HepG2 (cell line): ENCODE measurements around the gene MMP25. TPM values are rescaled to one million over a fixed set of nuclear protein-coding genes. Genes with fewer than 3 reads are reported as not detected.

Experiments used
- ATAC-seq: fragments of 200-7000 bp; cut with Tn5 transposase; 3 replicates; pipeline ENCODE4 v1.9.1; 2020; ENCODE audit warnings: mild to moderate bottlenecking, moderate library complexity
- BruUV-seq: library from RNA; stranded (reverse); fragments of 400-500 nt; replicated peaks from 2 replicates; lab custom pipeline; 2021; lab: Mats Ljungman, UMichigan
- CTCF ChIA-PET: fragments of 300-600 bp; formaldehyde crosslinking; extraction: SDS; loops from one replicate; lab custom pipeline; 2021; ENCODE audit warnings: low total read pairs, inconsistent platforms, low intra/inter-chr PET ratio; lab: Yijun Ruan, JAX
- POLR2A ChIA-PET: fragments of 350-600 bp; sonication (Branson Sonifier 250); formaldehyde crosslinking; loops from one replicate; lab custom pipeline; 2020; ENCODE audit warnings: antibody characterized with exemption, inconsistent platforms; lab: Yijun Ruan, JAX
- DNase-seq: peaks from one replicate; pipeline ENCODE4 v3.0.0-alpha.2; 2015; ENCODE audit warnings: low spot score
- FAIRE-seq: peaks from 3 replicates; lab custom pipeline; 2011; peaks lifted over from hg19 to GRCh38; lab: Jason Lieb, UNC
- H2AFZ ChIP-seq: one replicate; pipeline ENCODE4 v1.6.1; 2011; ENCODE audit warnings: low read length, inconsistent platforms
- H3K27ac ChIP-seq: fragments of 300-600 bp; 3 replicates; pipeline ENCODE4 v1.8.0; 2011; ENCODE audit warnings: mixed run types, mild to moderate bottlenecking, mixed read lengths, low read length, inconsistent platforms; ENCODE audit not compliant: insufficient read depth; ENCODE audit errors: extremely low read length
- H3K27me3 ChIP-seq, 2 experiments: fragments of 200-600 bp in 1 of 2; 2 replicates in 1 of 2; 3 replicates in 1 of 2; pipeline versions ENCODE4 v1.6.0 to v1.8.0; 2011; ENCODE audit warnings: low read length in 2 of 2, mild to moderate bottlenecking in 2 of 2, moderate library complexity in 2 of 2, inconsistent platforms in 1 of 2; ENCODE audit not compliant: insufficient read depth in 2 of 2, control insufficient read depth in 1 of 2
- H3K36me3 ChIP-seq, 2 experiments: fragments of 200-600 bp in 1 of 2; replicated peaks in 1 of 2; 2 replicates in 1 of 2; 3 replicates in 1 of 2; pipeline versions ENCODE4 v1.5.1 to v1.8.0; 2011; ENCODE audit warnings: low read length in 2 of 2, inconsistent platforms in 1 of 2; ENCODE audit not compliant: insufficient read depth in 2 of 2, control insufficient read depth in 1 of 2
- H3K4me1 ChIP-seq: 2 replicates; pipeline ENCODE4 v1.5.1; 2012; ENCODE audit warnings: low read length, inconsistent platforms; ENCODE audit not compliant: insufficient read depth
- H3K4me2 ChIP-seq: 2 replicates; pipeline ENCODE4 v1.6.0; 2011; ENCODE audit warnings: low read depth, low read length, inconsistent platforms
- H3K4me3 ChIP-seq, 3 experiments: fragments of 200-600 bp in 1 of 3; sonication (generic), shearing (Covaris generic) in 1 of 3; replicated peaks in 1 of 3; 2 replicates each; pipeline ENCODE4 v1.5.1; 2011 to 2016; ENCODE audit warnings: low read length in 3 of 3, inconsistent platforms in 2 of 3, low read depth in 2 of 3, mild to moderate bottlenecking in 2 of 3, control low read depth in 1 of 3, mixed read lengths in 1 of 3; ENCODE audit not compliant: insufficient read depth in 1 of 3
- H3K79me2 ChIP-seq: one replicate; pipeline ENCODE4 v1.6.1; 2011; ENCODE audit warnings: low read length, inconsistent platforms; ENCODE audit not compliant: insufficient read depth
- H3K9ac ChIP-seq: 2 replicates; pipeline ENCODE4 v1.6.0; 2011; ENCODE audit warnings: mild to moderate bottlenecking, low read depth, low read length, inconsistent platforms; ENCODE audit not compliant: insufficient read depth
- H3K9me3 ChIP-seq: 2 replicates; pipeline ENCODE4 v1.5.1; 2012; ENCODE audit warnings: mild to moderate bottlenecking, low read length
- H4K20me1 ChIP-seq: 2 replicates; pipeline ENCODE4 v1.6.0; 2011; ENCODE audit warnings: inconsistent platforms, mild to moderate bottlenecking, low read length, moderate library complexity; ENCODE audit not compliant: insufficient read depth
- ETV6 ChIP-seq: sonication (generic); formaldehyde crosslinking; conservative IDR thresholded peaks from 2 replicates; pipeline ENCODE4 v1.4.0; 2020; ENCODE audit warnings: missing genetic modification reagents
- GATAD2A ChIP-seq: IDR thresholded peaks from 2 replicates; pipeline ENCODE4 v1.6.1; 2016
- HDAC1 ChIP-seq: sonication (generic); formaldehyde crosslinking; IDR thresholded peaks from 2 replicates; pipeline ENCODE4 v1.5.1; 2020; ENCODE audit warnings: mild to moderate bottlenecking, missing genetic modification reagents
- KDM4B ChIP-seq: sonication (generic); formaldehyde crosslinking; IDR thresholded peaks from 2 replicates; pipeline ENCODE4 v1.4.0; 2020; ENCODE audit warnings: missing genetic modification reagents
- KDM5A ChIP-seq: fragments of 200-600 bp; sonication (generic); IDR thresholded peaks from 2 replicates; pipeline ENCODE4 v1.7.0; 2018; ENCODE audit warnings: antibody characterized with exemption, mild to moderate bottlenecking, low read length, borderline replicate concordance
- REL ChIP-seq: sonication (generic); formaldehyde crosslinking; conservative IDR thresholded peaks from 2 replicates; pipeline ENCODE4 v1.8.0; 2022; ENCODE audit warnings: mild to moderate bottlenecking, missing genetic modification reagents, moderate library complexity
- REPIN1 ChIP-seq: sonication (generic); formaldehyde crosslinking; IDR thresholded peaks from 2 replicates; pipeline ENCODE4 v1.8.0; 2022; ENCODE audit warnings: missing genetic modification reagents, low read depth, mild to moderate bottlenecking, borderline replicate concordance
- SMAD3 ChIP-seq: sonication (generic); formaldehyde crosslinking; IDR thresholded peaks from 2 replicates; pipeline ENCODE4 v1.4.0; 2020; ENCODE audit warnings: missing genetic modification reagents
- ZBTB7B ChIP-seq: sonication (generic); formaldehyde crosslinking; IDR thresholded peaks from 2 replicates; pipeline ENCODE4 v1.4.0; 2020; ENCODE audit warnings: missing genetic modification reagents
- ZNF282 ChIP-seq: fragments of 450-650 bp; IDR thresholded peaks from 2 replicates; pipeline ENCODE4 v1.6.1; 2018; ENCODE audit not compliant: partially characterized antibody
- ZNF337 ChIP-seq: sonication (generic); formaldehyde crosslinking; IDR thresholded peaks from 2 replicates; pipeline ENCODE4 v1.5.1; 2020; ENCODE audit warnings: missing genetic modification reagents, low read depth, mild to moderate bottlenecking, borderline replicate concordance
- ZNF34 ChIP-seq: sonication (generic); formaldehyde crosslinking; IDR thresholded peaks from 2 replicates; pipeline ENCODE4 v1.4.0; 2020; ENCODE audit warnings: mild to moderate bottlenecking, missing genetic modification reagents, borderline replicate concordance
- ZNF383 ChIP-seq: sonication (generic); formaldehyde crosslinking; IDR thresholded peaks from 2 replicates; pipeline ENCODE4 v1.4.0; 2020; ENCODE audit warnings: missing genetic modification reagents, mild to moderate bottlenecking, borderline replicate concordance
- ZNF670 ChIP-seq: sonication (generic); formaldehyde crosslinking; IDR thresholded peaks from 2 replicates; pipeline ENCODE4 v1.8.0; 2022; ENCODE audit warnings: mild to moderate bottlenecking, missing genetic modification reagents, borderline replicate concordance
- ZNF703 ChIP-seq: sonication (generic); formaldehyde crosslinking; IDR thresholded peaks from 2 replicates; pipeline ENCODE4 v1.5.1; 2020; ENCODE audit warnings: missing genetic modification reagents, mild to moderate bottlenecking, moderate library complexity, borderline replicate concordance
- ZNF891 ChIP-seq: sonication (generic); formaldehyde crosslinking; IDR thresholded peaks from 2 replicates; pipeline ENCODE4 v1.5.0; 2020; ENCODE audit warnings: mild to moderate bottlenecking, missing genetic modification reagents
- WGBS: methylation state at CpG from one replicate; pipeline ENCODE4 v1.1.6; 2017; ENCODE audit warnings: low lambda C conversion rate; 5-methylcytosine and 5-hydroxymethylcytosine counted together
- in situ Hi-C: cut with HindIII; loops from 2 replicates; pipeline ENCODE4 v1.10.0; 2017; ENCODE audit warnings: low pct_unique_long_range_greater_than_20kb; ENCODE audit not compliant: extremely low pct_ligation_motif_present
- intact Hi-C: fragments of 100-400 bp; cut with micrococcal nuclease; formaldehyde crosslinking; loops from one replicate; pipeline ENCODE4 v1.10.0; 2022; ENCODE audit not compliant: unreplicated experiment
- polyA plus RNA-seq, 8 experiments: library from polyadenylated mRNA; depleted of rRNA in 3 of 8; stranded (reverse) in 7 of 8; unstranded in 1 of 8; fragments of >200 nt; fragmentation: Illumina TruSeq in 4 of 8; extraction: Trizol in 4 of 8; gene quantifications; 2 replicates each; pipeline versions ENCODE4 v1.2.1 to v1.2.3, GENCODE V29; 2011 to 2016; ENCODE audit warnings: low read depth in 4 of 8, missing spikeins in 1 of 8, mixed read lengths in 1 of 8; ENCODE audit not compliant: insufficient read depth in 1 of 8
- total RNA-seq, 5 experiments: library from RNA; depleted of rRNA; stranded (reverse); fragments of >200 nt; fragmentation: Illumina TruSeq; extraction: Trizol; gene quantifications; 2 replicates each; pipeline ENCODE4 v1.2.3, GENCODE V29; 2016; ENCODE audit warnings: low read depth in 1 of 5
- TF ChIP-seq, protein P1 (sequence below): sonication (generic); formaldehyde crosslinking; IDR thresholded peaks from 2 replicates; pipeline ENCODE4 v1.4.0; 2020; ENCODE audit warnings: missing genetic modification reagents, borderline replicate concordance
- TF ChIP-seq, protein P2 (sequence below): sonication (generic); formaldehyde crosslinking; IDR thresholded peaks from 2 replicates; pipeline ENCODE4 v1.4.0; 2020; ENCODE audit warnings: missing genetic modification reagents, borderline replicate concordance
- TF ChIP-seq, protein P3 (sequence below): sonication (generic); formaldehyde crosslinking; IDR thresholded peaks from 2 replicates; pipeline ENCODE4 v1.4.0; 2020; ENCODE audit warnings: low read depth, mild to moderate bottlenecking, missing genetic modification reagents

The MMP25 gene
- total and polyA plus RNA-seq, 2 of the 13 experiments (the other 11 are each of a cell fraction or from before 2014, with no cell fraction given) = 0.04 to 0.08 TPM

DNA sequence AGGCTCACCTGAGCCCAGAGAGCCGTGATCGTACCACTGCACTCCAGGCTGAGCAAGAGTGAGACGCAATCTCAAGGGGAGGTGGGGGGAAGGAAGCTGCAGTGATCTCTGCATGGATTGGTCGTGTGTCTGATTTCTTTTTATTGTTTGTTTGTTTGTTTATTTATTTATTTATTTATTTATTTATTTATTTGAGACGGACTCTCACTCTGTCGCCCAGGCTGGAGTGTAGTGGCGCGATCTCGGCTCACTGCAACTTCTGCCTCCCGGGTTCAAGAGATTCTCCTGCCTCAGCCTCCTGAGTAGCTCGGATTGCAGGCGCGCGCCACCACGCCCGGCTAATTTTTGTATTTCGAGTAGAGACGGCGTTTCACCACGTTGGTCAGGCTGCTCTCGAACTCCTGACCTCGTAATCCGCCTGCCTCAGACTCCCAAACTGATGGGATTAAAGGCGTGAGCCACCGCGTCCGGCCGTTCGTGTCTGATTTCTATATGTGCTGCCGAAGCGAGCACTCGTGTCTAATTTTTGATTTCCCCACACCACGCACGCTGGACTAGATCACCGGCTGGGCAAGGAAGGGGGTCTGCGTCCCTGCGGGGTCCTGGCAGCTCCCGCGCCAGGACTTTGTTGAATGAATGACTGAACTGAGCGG lies 26.6 kb upstream of the MMP25 start:
- TSS peak; percentile 61 for BruUV-seq
- CTCF ChIA-PET = interaction anchor here (0.8 kb wide), 1 partner anchor 14 kb away, joined by 3 read pairs; no protein-coding TSS in a partner anchor
- TF ChIP-seq, protein P1, sequence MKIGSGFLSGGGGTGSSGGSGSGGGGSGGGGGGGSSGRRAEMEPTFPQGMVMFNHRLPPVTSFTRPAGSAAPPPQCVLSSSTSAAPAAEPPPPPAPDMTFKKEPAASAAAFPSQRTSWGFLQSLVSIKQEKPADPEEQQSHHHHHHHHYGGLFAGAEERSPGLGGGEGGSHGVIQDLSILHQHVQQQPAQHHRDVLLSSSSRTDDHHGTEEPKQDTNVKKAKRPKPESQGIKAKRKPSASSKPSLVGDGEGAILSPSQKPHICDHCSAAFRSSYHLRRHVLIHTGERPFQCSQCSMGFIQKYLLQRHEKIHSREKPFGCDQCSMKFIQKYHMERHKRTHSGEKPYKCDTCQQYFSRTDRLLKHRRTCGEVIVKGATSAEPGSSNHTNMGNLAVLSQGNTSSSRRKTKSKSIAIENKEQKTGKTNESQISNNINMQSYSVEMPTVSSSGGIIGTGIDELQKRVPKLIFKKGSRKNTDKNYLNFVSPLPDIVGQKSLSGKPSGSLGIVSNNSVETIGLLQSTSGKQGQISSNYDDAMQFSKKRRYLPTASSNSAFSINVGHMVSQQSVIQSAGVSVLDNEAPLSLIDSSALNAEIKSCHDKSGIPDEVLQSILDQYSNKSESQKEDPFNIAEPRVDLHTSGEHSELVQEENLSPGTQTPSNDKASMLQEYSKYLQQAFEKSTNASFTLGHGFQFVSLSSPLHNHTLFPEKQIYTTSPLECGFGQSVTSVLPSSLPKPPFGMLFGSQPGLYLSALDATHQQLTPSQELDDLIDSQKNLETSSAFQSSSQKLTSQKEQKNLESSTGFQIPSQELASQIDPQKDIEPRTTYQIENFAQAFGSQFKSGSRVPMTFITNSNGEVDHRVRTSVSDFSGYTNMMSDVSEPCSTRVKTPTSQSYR (CRISPR knock-in tag) = no peak
- TF ChIP-seq, protein P2, sequence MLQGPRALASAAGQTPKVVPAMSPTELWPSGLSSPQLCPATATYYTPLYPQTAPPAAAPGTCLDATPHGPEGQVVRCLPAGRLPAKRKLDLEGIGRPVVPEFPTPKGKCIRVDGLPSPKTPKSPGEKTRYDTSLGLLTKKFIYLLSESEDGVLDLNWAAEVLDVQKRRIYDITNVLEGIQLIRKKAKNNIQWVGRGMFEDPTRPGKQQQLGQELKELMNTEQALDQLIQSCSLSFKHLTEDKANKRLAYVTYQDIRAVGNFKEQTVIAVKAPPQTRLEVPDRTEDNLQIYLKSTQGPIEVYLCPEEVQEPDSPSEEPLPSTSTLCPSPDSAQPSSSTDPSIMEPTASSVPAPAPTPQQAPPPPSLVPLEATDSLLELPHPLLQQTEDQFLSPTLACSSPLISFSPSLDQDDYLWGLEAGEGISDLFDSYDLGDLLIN (CRISPR knock-in tag) = no peak
- TF ChIP-seq ZBTB7B (CRISPR knock-in tag) (peak; percentile 55; the same call in 1 of the 2 replicates), REPIN1 (CRISPR knock-in tag) (no peak), REL (CRISPR knock-in tag) (no peak), ZNF337 (no peak), ETV6 (CRISPR knock-in tag) (no peak), ZNF383 (CRISPR knock-in tag) (no peak), ZNF891 (no peak; the same call in 1 of the 2 replicates), ZNF282 (no peak), HDAC1 (peak; percentile 45), ZNF670 (CRISPR knock-in tag) (no peak), SMAD3 (CRISPR knock-in tag) (no peak), KDM5A (0 out of 2 replicates have a peak, but pooled peaks have one; percentile 17), GATAD2A (no peak), KDM4B (CRISPR knock-in tag) (no peak), ZNF703 (no peak), ZNF34 (CRISPR knock-in tag) (no peak)
- TF ChIP-seq, protein P3, sequence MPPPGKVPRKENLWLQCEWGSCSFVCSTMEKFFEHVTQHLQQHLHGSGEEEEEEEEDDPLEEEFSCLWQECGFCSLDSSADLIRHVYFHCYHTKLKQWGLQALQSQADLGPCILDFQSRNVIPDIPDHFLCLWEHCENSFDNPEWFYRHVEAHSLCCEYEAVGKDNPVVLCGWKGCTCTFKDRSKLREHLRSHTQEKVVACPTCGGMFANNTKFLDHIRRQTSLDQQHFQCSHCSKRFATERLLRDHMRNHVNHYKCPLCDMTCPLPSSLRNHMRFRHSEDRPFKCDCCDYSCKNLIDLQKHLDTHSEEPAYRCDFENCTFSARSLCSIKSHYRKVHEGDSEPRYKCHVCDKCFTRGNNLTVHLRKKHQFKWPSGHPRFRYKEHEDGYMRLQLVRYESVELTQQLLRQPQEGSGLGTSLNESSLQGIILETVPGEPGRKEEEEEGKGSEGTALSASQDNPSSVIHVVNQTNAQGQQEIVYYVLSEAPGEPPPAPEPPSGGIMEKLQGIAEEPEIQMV (CRISPR knock-in tag) = no peak

More for the DNA sequence above, 26.6 kb upstream of the MMP25 start:
- H3K4me3 ChIP-seq = peak overlapping the region; percentile 60 to 93 (median 76); a peak in 5 of 6 replicates
- 50% methylated on average over 31 of the region's 40 CpGs for WGBS
- peaks cover 5% of the 10 kb centered on the region for H3K79me2 ChIP-seq
- intact Hi-C loops (no loop called here), in situ Hi-C loops (no loop called here)
- no peaks in the 10 kb centered on the region for H3K9me3 ChIP-seq
- no peaks in the 10 kb centered on the region; a peak in 2 of 5 replicates for H3K27me3 ChIP-seq
- peaks cover 26% of the 10 kb centered on the region; the same call in 1 of the 2 replicates for H4K20me1 ChIP-seq
- H3K36me3 ChIP-seq = no peaks in the 10 kb centered on the region; a peak in 1 of 5 replicates
- no peak overlapping the region for H2AFZ ChIP-seq
- H3K4me1 ChIP-seq = peaks cover 72% of the 10 kb centered on the region
- FAIRE-seq = no peak
- H3K27ac ChIP-seq = peak overlapping the region; percentile 57
- DNase-seq = no peak
- H3K9ac ChIP-seq = peak overlapping the region; percentile 62; the same call in 1 of the 2 replicates
- H3K4me2 ChIP-seq = peak overlapping the region; percentile 74
- no peak for ATAC-seq
- POLR2A ChIA-PET = interaction anchor here (0.9 to 18.8 kb wide), 12 partner anchors 8 to 139 kb away, joined by 3 to 750 read pairs (median 12); partner anchors contain the start of genes CLDN9, IL32, PAQR4 and PKMYT1
